GM23338 (cell line): ENCODE results near the gene MEN1. TPM values are rescaled to one million over a fixed set of nuclear protein-coding genes. Genes with fewer than 3 reads are reported as not detected.
A peak's percentile ranks its signal among the peaks of the same experiment; 100 is the strongest.

Experiments
- ATAC-seq: fragments of 200-7000 bp; cut with Tn5 transposase; 3 replicates; pipeline ENCODE4 v1.9.1; 2020
- DNase-seq: peaks from one replicate; pipeline ENCODE4 v3.0.0-alpha.2; 2015; ENCODE audit warnings: low spot score
- H2AFZ ChIP-seq: fragments of 200-600 bp; sonication (generic); 2 replicates; pipeline ENCODE4 v1.8.0; 2016; ENCODE audit warnings: antibody characterized with exemption, mild to moderate bottlenecking, moderate library complexity
- H3F3A ChIP-seq: fragments of 200-600 bp; sonication (generic); replicated peaks from 2 replicates; pipeline ENCODE4 v1.8.0; 2017; ENCODE audit warnings: antibody characterized with exemption, mixed run types, low read depth
- H3K27ac ChIP-seq: fragments of 200-600 bp; sonication (generic); 2 replicates; pipeline ENCODE4 v1.6.1; 2016; ENCODE audit warnings: low read depth
- H3K27me3 ChIP-seq: fragments of 200-600 bp; sonication (generic); 2 replicates; pipeline ENCODE4 v1.8.0; 2016; ENCODE audit warnings: mild to moderate bottlenecking, mixed run types, moderate library complexity; ENCODE audit not compliant: insufficient read depth
- H3K36me3 ChIP-seq: fragments of 200-600 bp; sonication (generic); 2 replicates; pipeline ENCODE4 v1.8.0; 2016; ENCODE audit warnings: mild to moderate bottlenecking; ENCODE audit not compliant: insufficient read depth
- H3K4me1 ChIP-seq: fragments of 200-600 bp; sonication (generic); 2 replicates; pipeline ENCODE4 v1.8.0; 2016; ENCODE audit warnings: mild to moderate bottlenecking, moderate library complexity; ENCODE audit not compliant: insufficient read depth
- H3K4me2 ChIP-seq: fragments of 200-600 bp; sonication (generic); 2 replicates; pipeline ENCODE4 v1.7.1; 2017; ENCODE audit warnings: mixed run types
- H3K4me3 ChIP-seq: fragments of 200-600 bp; sonication (generic); 2 replicates; pipeline ENCODE4 v1.6.1; 2016; ENCODE audit warnings: mixed run types
- H3K79me2 ChIP-seq: fragments of 200-600 bp; sonication (generic); replicated peaks from 2 replicates; pipeline ENCODE4 v1.8.0; 2017; ENCODE audit warnings: mild to moderate bottlenecking; ENCODE audit not compliant: insufficient read depth
- H3K9me2 ChIP-seq: fragments of 200-600 bp; sonication (generic); 2 replicates; pipeline ENCODE4 v1.8.0; 2017; ENCODE audit not compliant: insufficient read depth
- H4K20me1 ChIP-seq: fragments of 200-600 bp; sonication (generic); replicated peaks from 2 replicates; pipeline ENCODE4 v1.8.0; 2017; ENCODE audit warnings: mild to moderate bottlenecking; ENCODE audit not compliant: insufficient read depth
- H3K27ac Mint-ChIP-seq: 2 replicates; pipeline ENCODE4 v1.8.0; 2020; ENCODE audit warnings: inconsistent platforms, mild to moderate bottlenecking, moderate library complexity, mixed read lengths
- H3K27me3 Mint-ChIP-seq: 3 replicates; pipeline ENCODE4 v1.8.0; 2022; ENCODE audit warnings: low read depth, mild to moderate bottlenecking, moderate library complexity, mixed read lengths, inconsistent platforms; ENCODE audit not compliant: insufficient read depth, poor library complexity
- H3K36me3 Mint-ChIP-seq: 3 replicates; pipeline ENCODE4 v1.8.0; 2021; ENCODE audit warnings: low read depth, mild to moderate bottlenecking, inconsistent platforms, moderate library complexity, mixed read lengths
- H3K4me1 Mint-ChIP-seq: 3 replicates; pipeline ENCODE4 v1.8.0; 2020; ENCODE audit warnings: mild to moderate bottlenecking, inconsistent platforms, mixed read lengths
- H3K4me3 Mint-ChIP-seq: 3 replicates; pipeline ENCODE4 v1.8.0; 2021; ENCODE audit warnings: moderate library complexity, mild to moderate bottlenecking, inconsistent platforms, mixed read lengths
- H3K9me3 Mint-ChIP-seq: 3 replicates; pipeline ENCODE4 v1.8.0; 2020; ENCODE audit warnings: moderate library complexity, mild to moderate bottlenecking, inconsistent platforms, mixed read lengths
- CREB1 ChIP-seq: fragments of 250-450 bp; sonication (Bioruptor Pico); IDR thresholded peaks from 2 replicates; pipeline ENCODE4 v1.5.0; 2020; ENCODE audit warnings: low read depth, mild to moderate bottlenecking, moderate library complexity
- EZH2 ChIP-seq: fragments of 200-600 bp; sonication (generic); IDR thresholded peaks from one replicate; pipeline ENCODE4 v1.8.0; 2017; ENCODE audit warnings: antibody characterized with exemption, mild to moderate bottlenecking, low read depth; ENCODE audit not compliant: unreplicated experiment
- EZH2phosphoT487 ChIP-seq: fragments of 200-600 bp; sonication (generic); IDR thresholded peaks from one replicate; pipeline ENCODE4 v1.8.1; 2018; ENCODE audit warnings: antibody characterized with exemption; ENCODE audit not compliant: unreplicated experiment
- NANOG ChIP-seq: IDR thresholded peaks from 2 replicates; pipeline ENCODE4 v1.6.1; 2016; ENCODE audit warnings: antibody characterized with exemption, borderline replicate concordance
- POLR2AphosphoS5 ChIP-seq: IDR thresholded peaks from 2 replicates; pipeline ENCODE4 v1.6.1; 2016; ENCODE audit warnings: antibody characterized with exemption, low read depth
- STAT1 ChIP-seq: IDR thresholded peaks from one replicate; pipeline ENCODE4 v1.6.1; 2016; ENCODE audit warnings: antibody characterized with exemption; ENCODE audit not compliant: unreplicated experiment
- ZNF114 ChIP-seq: fragments of 250-450 bp; sonication (Bioruptor Pico); IDR thresholded peaks from 2 replicates; pipeline ENCODE4 v1.5.0; 2020; ENCODE audit warnings: mild to moderate bottlenecking, moderate library complexity
- polyA plus RNA-seq: library from polyadenylated mRNA; unstranded; fragments of >200 nt; fragmentation: Nextera tagmentation; extraction: Ambion mirVana; gene quantifications from 2 replicates; pipeline ENCODE4 v1.2.1, GENCODE V29; 2016
- total RNA-seq: library from RNA; depleted of rRNA; stranded (reverse); fragments of >200 nt; shearing (Covaris generic); gene quantifications from 2 replicates; pipeline ENCODE4 v1.2.3, GENCODE V29; 2014
- TF ChIP-seq, protein P1 (sequence below), 2 experiments: fragments of 200-600 bp in 1 of 2; sonication (generic) in 1 of 2; conservative IDR thresholded peaks; 2 replicates each; pipeline versions ENCODE4 v1.5.1 to v1.6.1; 2016 to 2017; ENCODE audit warnings: antibody characterized with exemption in 2 of 2, low read depth in 2 of 2, mild to moderate bottlenecking in 2 of 2, moderate library complexity in 1 of 2

The MEN1 gene
- total and polyA plus RNA-seq, 2 experiments from 2014 or later = 31.6 to 45.2 TPM

DNA sequence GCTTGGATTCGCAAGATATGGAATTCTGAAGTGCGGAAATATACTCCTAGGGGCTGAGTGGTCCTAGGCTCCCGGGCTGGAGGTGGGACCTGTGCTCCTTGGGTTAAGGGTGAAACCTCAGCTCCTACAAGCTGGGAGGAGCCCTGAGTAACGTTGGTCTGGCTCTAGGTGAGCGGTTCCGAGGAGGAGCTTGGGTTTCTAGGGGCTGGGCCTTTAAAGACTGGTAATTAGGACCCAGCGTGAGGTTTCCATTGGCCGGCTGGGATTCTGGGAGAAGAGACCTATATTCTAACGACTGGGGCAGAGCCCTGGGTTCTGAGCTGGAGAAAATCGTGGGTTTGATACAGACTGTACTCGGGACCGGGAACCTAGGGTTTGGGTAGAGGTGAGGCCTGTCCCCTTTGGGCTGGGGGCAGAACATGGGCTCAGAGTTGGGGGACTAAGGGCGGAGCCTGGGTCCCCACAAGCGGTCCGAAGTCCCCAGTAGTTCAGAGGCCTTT, 6.5 kb downstream of the MEN1 start:
- Histone ChIP-seq H3K27me3 (no peaks in the 10 kb centered on the region), H3F3A (peaks cover 8% of the 10 kb centered on the region; the same call in 1 of the 2 replicates), H3K36me3 (no peaks in the 10 kb centered on the region), H3K4me1 (peaks cover 4% of the 10 kb centered on the region; the same call in 1 of the 2 replicates), H3K4me2 (peak overlapping the region; percentile 84), H3K27ac (peak overlapping the region; percentile 93), H3K4me3 (peak overlapping the region; percentile 72), H3K79me2 (no peaks in the 10 kb centered on the region), H2AFZ (no peak overlapping the region), H3K9me2 (no peaks in the 10 kb centered on the region), H4K20me1 (0 out of 2 replicates have a peak, but pooled peaks cover 9% of the 10 kb centered on the region)
- ATAC-seq = peak; percentile 76
- Mint-ChIP-seq H3K27me3 (peaks cover 10% of the 10 kb centered on the region), H3K36me3 (peaks cover 21% of the 10 kb centered on the region), H3K27ac (peak overlapping the region; percentile 93), H3K9me3 (no peaks in the 10 kb centered on the region), H3K4me3 (peak overlapping the region; percentile 78), H3K4me1 (peaks cover 14% of the 10 kb centered on the region)
- peak; percentile 84 for DNase-seq
- TF ChIP-seq EZH2 = no peak
- TF ChIP-seq POLR2AphosphoS5 = peak; percentile 2; the same call in 1 of the 2 replicates

DNA sequence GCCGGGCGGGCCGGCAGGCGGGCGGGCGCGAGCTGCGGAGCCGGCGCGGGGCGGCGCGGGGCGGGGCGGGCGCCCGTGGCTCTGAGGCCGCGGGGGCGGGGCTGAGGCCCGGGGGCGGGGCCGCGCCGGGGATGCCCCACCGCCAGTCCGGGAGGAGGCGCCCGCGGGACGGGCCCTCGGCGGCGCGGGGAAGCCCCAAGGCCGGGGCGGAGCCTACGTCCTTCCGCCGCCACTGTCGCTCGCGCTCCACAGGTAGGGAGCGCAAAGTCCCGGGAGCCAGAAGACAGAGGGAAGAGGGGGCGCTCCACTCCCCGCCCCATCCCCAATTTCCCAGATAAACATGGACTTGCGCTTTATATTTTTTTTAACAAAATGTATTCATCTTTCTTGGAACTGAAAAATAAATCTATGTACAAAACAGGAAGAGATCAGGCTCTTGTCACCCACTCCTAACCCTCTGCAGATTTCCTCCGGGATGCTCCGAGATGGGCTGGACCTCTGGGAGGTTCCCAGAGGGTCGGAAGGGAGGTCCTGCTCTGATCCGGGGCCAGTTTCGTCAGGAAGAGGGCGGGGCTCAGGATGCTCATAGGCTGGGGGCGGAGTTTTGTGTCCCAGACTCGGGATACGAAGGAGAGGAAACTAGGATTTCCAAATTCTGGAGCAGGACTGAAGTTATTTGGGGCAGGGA, 7.0 kb downstream of the MEN1 start, which contains the start of gene MAP4K2:
Gene MAP4K2, minus strand, starts transcription at position 57 of the 688 bp plus-strand sequence. CDS start 65 bp downstream, outside the sequence.
- Histone ChIP-seq H3K27me3 (no peaks in the 10 kb centered on the region), H2AFZ (peak within 1 kb of the TSS; percentile 76), H3K36me3 (no peaks in the 10 kb centered on the region), H3K4me3 (peak within 1 kb of the TSS; percentile 72), H3F3A (peaks cover 8% of the 10 kb centered on the region; the same call in 1 of the 2 replicates), H3K27ac (peak within 1 kb of the TSS; percentile 93), H3K4me1 (peaks cover 4% of the 10 kb centered on the region; the same call in 1 of the 2 replicates), H3K4me2 (peak within 1 kb of the TSS; percentile 84), H4K20me1 (0 out of 2 replicates have a peak, but pooled peaks cover 6% of the 10 kb centered on the region), H3K9me2 (no peaks in the 10 kb centered on the region), H3K79me2 (no peaks in the 10 kb centered on the region)
- TF ChIP-seq STAT1 (no peak), EZH2 (no peak), ZNF114 (CRISPR knock-in tag) (no peak), EZH2phosphoT487 (no peak), POLR2AphosphoS5 (peak; percentile 69), CREB1 (CRISPR knock-in tag) (no peak; the same call in 1 of the 2 replicates), NANOG (no peak)
- TF ChIP-seq, protein P1, sequence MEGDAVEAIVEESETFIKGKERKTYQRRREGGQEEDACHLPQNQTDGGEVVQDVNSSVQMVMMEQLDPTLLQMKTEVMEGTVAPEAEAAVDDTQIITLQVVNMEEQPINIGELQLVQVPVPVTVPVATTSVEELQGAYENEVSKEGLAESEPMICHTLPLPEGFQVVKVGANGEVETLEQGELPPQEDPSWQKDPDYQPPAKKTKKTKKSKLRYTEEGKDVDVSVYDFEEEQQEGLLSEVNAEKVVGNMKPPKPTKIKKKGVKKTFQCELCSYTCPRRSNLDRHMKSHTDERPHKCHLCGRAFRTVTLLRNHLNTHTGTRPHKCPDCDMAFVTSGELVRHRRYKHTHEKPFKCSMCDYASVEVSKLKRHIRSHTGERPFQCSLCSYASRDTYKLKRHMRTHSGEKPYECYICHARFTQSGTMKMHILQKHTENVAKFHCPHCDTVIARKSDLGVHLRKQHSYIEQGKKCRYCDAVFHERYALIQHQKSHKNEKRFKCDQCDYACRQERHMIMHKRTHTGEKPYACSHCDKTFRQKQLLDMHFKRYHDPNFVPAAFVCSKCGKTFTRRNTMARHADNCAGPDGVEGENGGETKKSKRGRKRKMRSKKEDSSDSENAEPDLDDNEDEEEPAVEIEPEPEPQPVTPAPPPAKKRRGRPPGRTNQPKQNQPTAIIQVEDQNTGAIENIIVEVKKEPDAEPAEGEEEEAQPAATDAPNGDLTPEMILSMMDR (conservative IDR thresholded peaks at IDR 0.05; ENCODE audit: low read depth in 2 of 2) = peak; percentile 21 to 42; a peak in 2 of 4 replicates
- peaks cover 21% of the 10 kb centered on the region for H3K36me3 Mint-ChIP-seq
- H3K27me3 Mint-ChIP-seq = peaks cover 10% of the 10 kb centered on the region
- DNase-seq = peak; percentile 98
- ATAC-seq = peak; percentile 86
- peaks cover 14% of the 10 kb centered on the region for H3K4me1 Mint-ChIP-seq
- H3K27ac Mint-ChIP-seq = peak within 1 kb of the TSS; percentile 93
- no peaks in the 10 kb centered on the region for H3K9me3 Mint-ChIP-seq
- H3K4me3 Mint-ChIP-seq = peak within 1 kb of the TSS; percentile 78
